ENCODE measurements around the gene CRACR2B. TPM values are rescaled to one million over a fixed set of nuclear protein-coding genes. Genes with fewer than 3 reads are reported as not detected.

The CRACR2B gene
- polyA plus RNA-seq, 3 donors = 1.0 to 11.0 (median 1.4) TPM

DNA sequence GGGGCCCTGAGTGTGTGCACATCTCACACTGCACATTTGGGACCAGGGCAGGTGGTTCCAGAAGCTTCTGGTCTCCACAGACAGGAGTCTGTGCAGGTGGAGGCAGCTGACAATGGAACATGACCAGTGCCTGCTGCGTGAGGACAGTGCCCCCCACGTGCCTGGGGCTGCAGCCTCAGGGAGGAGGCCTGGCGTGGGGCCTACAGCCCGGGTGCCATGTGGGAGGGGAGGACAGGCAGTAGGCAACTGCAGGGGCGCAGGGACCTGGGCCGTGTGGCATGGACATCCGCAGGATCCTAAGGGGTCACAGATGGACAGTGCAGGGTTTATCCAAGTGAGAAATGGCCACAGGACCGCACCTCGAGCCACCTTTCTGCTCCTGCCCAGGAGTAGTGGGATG lies 43.8 kb downstream of the CRACR2B start:
- WGBS (ENCODE audit: insufficient coverage) = 84% methylated on average over 7 of the region's 9 CpGs
- H3K36me3 ChIP-seq (replicated peaks in 1 of 2; ENCODE audit: control insufficient read depth in 1 of 2, insufficient read depth in 2 of 2, low read length in 2 of 2) = no peaks in the 10 kb centered on the region

DNA sequence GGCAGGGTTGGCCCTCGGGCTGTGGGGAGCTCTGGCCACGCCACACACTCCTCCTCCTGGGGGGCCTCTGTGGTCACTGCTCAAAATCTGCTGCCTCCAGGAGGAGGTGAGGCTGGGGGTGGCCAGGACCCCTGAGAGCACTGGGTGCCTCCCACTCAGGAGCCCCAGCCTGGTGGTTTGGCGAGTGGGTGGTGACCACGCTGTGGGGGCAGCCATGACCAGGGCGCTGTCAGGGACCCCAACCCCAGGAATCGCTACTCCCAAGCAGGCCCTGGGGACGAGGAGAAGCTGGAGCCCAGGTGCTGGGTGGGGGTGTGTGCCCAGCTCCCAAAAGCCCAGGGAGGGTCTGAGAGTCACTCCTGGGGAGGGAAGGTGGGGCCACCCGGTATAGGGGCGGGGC lies 45.1 kb downstream of the CRACR2B start:
- 93% methylated on average over 9 of the region's 9 CpGs for WGBS (ENCODE audit: insufficient coverage)
- H3K36me3 Mint-ChIP-seq = peaks cover 2 to 5% of the 10 kb centered on the region in 2 donors

More for the DNA sequence above, 43.8 kb downstream of the CRACR2B start:
- Histone ChIP-seq H2AFZ (ENCODE audit: insufficient read depth, low read depth, low read length, poor library complexity, severe bottlenecking) (no peak overlapping the region), H3K9me3 (replicated peaks in 1 of 2; ENCODE audit: control insufficient read depth in 1 of 2, insufficient read depth in 1 of 2, low read length in 2 of 2) (no peaks in the 10 kb centered on the region), H3K27me3 (ENCODE audit: control insufficient read depth in 2 of 2, insufficient read depth in 2 of 2, low read length in 2 of 2) (no peaks in the 10 kb centered on the region), H3K4me3 (replicated peaks in 1 of 3; ENCODE audit: low read depth in 2 of 3, low read length in 3 of 3) (no peak overlapping the region), H3K9ac (ENCODE audit: insufficient read depth, low read length, poor library complexity, severe bottlenecking) (no peak overlapping the region), H3K79me2 (ENCODE audit: insufficient read depth, low read length) (no peaks in the 10 kb centered on the region), H4K20me1 (ENCODE audit: insufficient read depth, low read length) (no peaks in the 10 kb centered on the region), H3K4me2 (replicated peaks; ENCODE audit: extremely low read depth, low read length, poor library complexity, severe bottlenecking) (no peak overlapping the region), H3K4me1 (ENCODE audit: control insufficient read depth in 1 of 2, insufficient read depth in 2 of 2, low read length in 2 of 2) (no peaks in the 10 kb centered on the region), H3K27ac (ENCODE audit: low read depth in 1 of 2, low read length in 2 of 2) (no peak overlapping the region)
- intact Hi-C loops (cut with micrococcal nuclease) = no loop called here
- H3K27me3 Mint-ChIP-seq (ENCODE audit: low read depth in 3 of 3) = peaks cover 0 to 3% (median 2%) of the 10 kb centered on the region in 3 donors
- no peak for DNase-seq
- no peak for TF ChIP-seq CTCF (IDR thresholded peaks at IDR 0.05)
- H3K4me3 Mint-ChIP-seq = no peak overlapping the region
- H3K27ac Mint-ChIP-seq = no peak overlapping the region
- no peaks in the 10 kb centered on the region for H3K4me1 Mint-ChIP-seq
- H3K9me3 Mint-ChIP-seq = no peaks in the 10 kb centered on the region
- peaks cover 2 to 4% of the 10 kb centered on the region in 2 donors for H3K36me3 Mint-ChIP-seq

More for the DNA sequence above, 45.1 kb downstream of the CRACR2B start:
- no peaks in the 10 kb centered on the region for H4K20me1 ChIP-seq (ENCODE audit: insufficient read depth, low read length)
- no peaks in the 10 kb centered on the region for H3K79me2 ChIP-seq (ENCODE audit: insufficient read depth, low read length)
- intact Hi-C loops (cut with micrococcal nuclease) = no loop called here
- H3K27me3 ChIP-seq (ENCODE audit: control insufficient read depth in 2 of 2, insufficient read depth in 2 of 2, low read length in 2 of 2) = no peaks in the 10 kb centered on the region
- no peak overlapping the region for H3K4me3 ChIP-seq (replicated peaks in 1 of 3; ENCODE audit: low read depth in 2 of 3, low read length in 3 of 3)
- no peak overlapping the region for H3K27ac Mint-ChIP-seq
- DNase-seq = no peak
- no peak overlapping the region for H3K4me2 ChIP-seq (replicated peaks; ENCODE audit: extremely low read depth, low read length, poor library complexity, severe bottlenecking)
- no peaks in the 10 kb centered on the region for H3K9me3 ChIP-seq (replicated peaks in 1 of 2; ENCODE audit: control insufficient read depth in 1 of 2, insufficient read depth in 1 of 2, low read length in 2 of 2)
- no peak overlapping the region for H3K9ac ChIP-seq (ENCODE audit: insufficient read depth, low read length, poor library complexity, severe bottlenecking)
- no peak overlapping the region for H3K4me3 Mint-ChIP-seq
- no peaks in the 10 kb centered on the region for H3K36me3 ChIP-seq (replicated peaks in 1 of 2; ENCODE audit: control insufficient read depth in 1 of 2, insufficient read depth in 2 of 2, low read length in 2 of 2)
- H2AFZ ChIP-seq (ENCODE audit: insufficient read depth, low read depth, low read length, poor library complexity, severe bottlenecking) = no peak overlapping the region
- H3K9me3 Mint-ChIP-seq = peaks cover 0 to 1% (median 0%) of the 10 kb centered on the region in 7 donors
- TF ChIP-seq CTCF (IDR thresholded peaks at IDR 0.05) = no peak
- no peak overlapping the region for H3K27ac ChIP-seq (ENCODE audit: low read depth in 1 of 2, low read length in 2 of 2)
- peaks cover 0 to 3% (median 2%) of the 10 kb centered on the region in 3 donors for H3K27me3 Mint-ChIP-seq (ENCODE audit: low read depth in 3 of 3)
- H3K4me1 ChIP-seq (ENCODE audit: control insufficient read depth in 1 of 2, insufficient read depth in 2 of 2, low read length in 2 of 2) = no peaks in the 10 kb centered on the region
- H3K4me1 Mint-ChIP-seq = no peaks in the 10 kb centered on the region
